Upper lobe of left lung (tissue), 6 donors: ENCODE measurements around the gene RNF41. TPM values are rescaled to one million over a fixed set of nuclear protein-coding genes. Genes with fewer than 3 reads are reported as not detected.

Experiments used
- ATAC-seq, 2 donors: fragments of 200-7000 bp; cut with Tn5 transposase; one replicate each; pipeline ENCODE4 v1.9.1; 2022; ENCODE audit warnings: mild to moderate bottlenecking in 2 of 2, moderate library complexity in 2 of 2; ENCODE audit not compliant: low FRiP score in 2 of 2
- DNase-seq, 2 donors: peaks; one replicate each; pipeline ENCODE4 v3.0.0-alpha.2; 2019 to 2020
- H3K27ac ChIP-seq, 4 donors: fragments of 200-600 bp; sonication (generic); one replicate each; pipeline ENCODE4 v1.5.1; 2016 to 2019
- H3K27me3 ChIP-seq, 4 donors: fragments of 200-600 bp; sonication (generic); one replicate each; pipeline ENCODE4 v1.5.1; 2017 to 2019
- H3K36me3 ChIP-seq, 4 donors: fragments of 200-600 bp; sonication (generic); one replicate each; pipeline ENCODE4 v1.5.1; 2016 to 2019
- H3K4me1 ChIP-seq, 4 donors: fragments of 200-600 bp; sonication (generic); one replicate each; pipeline ENCODE4 v1.5.1; 2018 to 2019
- H3K4me3 ChIP-seq, 4 donors: fragments of 200-600 bp; sonication (generic); one replicate each; pipeline ENCODE4 v1.5.1; 2017 to 2019; ENCODE audit warnings: mild to moderate bottlenecking in 2 of 4, moderate library complexity in 1 of 4
- H3K9me3 ChIP-seq, 4 donors: fragments of 200-600 bp; sonication (generic); one replicate each; pipeline ENCODE4 v1.5.1; 2018 to 2019
- CTCF ChIP-seq, 6 experiments: fragments of 450-650 bp in 4 of 6; fragments of 200-600 bp in 2 of 6; sonication (generic) in 2 of 6; IDR thresholded peaks; one replicate each; pipeline ENCODE4 v1.5.1; 2016 to 2019; ENCODE audit warnings: antibody characterized with exemption in 6 of 6
- EP300 ChIP-seq, 4 donors: sonication (generic); formaldehyde crosslinking; IDR thresholded peaks; one replicate each; pipeline ENCODE4 v1.5.1; 2017; ENCODE audit warnings: antibody characterized with exemption in 4 of 4, control low read depth in 2 of 4
- POLR2A ChIP-seq, 4 donors: fragments of 450-650 bp; IDR thresholded peaks; one replicate each; pipeline ENCODE4 v1.5.1; 2016 to 2017; ENCODE audit warnings: antibody characterized with exemption in 4 of 4, mild to moderate bottlenecking in 2 of 4
- POLR2AphosphoS5 ChIP-seq, 2 donors: sonication (generic); formaldehyde crosslinking; IDR thresholded peaks; one replicate each; pipeline ENCODE4 v1.5.1; 2017; ENCODE audit warnings: antibody characterized with exemption in 2 of 2
- WGBS, 2 donors: methylation state at CpG; one replicate each; pipeline ENCODE4 v1.1.5; 2017 to 2018; 5-methylcytosine and 5-hydroxymethylcytosine counted together
- total RNA-seq, 6 donors: library from RNA; depleted of rRNA in 4 of 6; stranded (reverse); fragments of >200 nt in 4 of 6; gene quantifications; one replicate each; pipeline versions ENCODE4 v1.1.0 to v1.2.1, GENCODE V29; 2016 to 2021
- donor health status: DM: no; HTN: no; CAD: no; lungs with moderate emphysema.
- donor health status: DM: no; HTN: yes; CAD: no; lungs with severe emphysema.

The RNF41 gene
- total RNA-seq, 6 donors from 2014 or later, result 38.8 to 94.3 (median 62.1) TPM

GRCh38 chr12:56155256-56155845 is 66.4 kb downstream of the RNF41 start:
- no peak for ATAC-seq
- TF ChIP-seq POLR2A (IDR thresholded peaks at IDR 0.05), result no peak
- Histone ChIP-seq H3K36me3 (peaks cover 5 to 12% (median 8%) of the 10 kb centered on the region in 4 donors), H3K27ac (no peak overlapping the region), H3K27me3 (no peaks in the 10 kb centered on the region), H3K9me3 (no peaks in the 10 kb centered on the region), H3K4me1 (peaks cover 38 to 55% (median 40%) of the 10 kb centered on the region in 4 donors), H3K4me3 (no peak overlapping the region)
- WGBS, 2 donors, result 95 to 96% methylated on average over 11 of the region's 11 CpGs
- DNase-seq, result no peak

GRCh38 chr12:56154818-56155217 is 66.9 kb downstream of the RNF41 start:
- Histone ChIP-seq H3K9me3 (no peaks in the 10 kb centered on the region), H3K4me3 (no peak overlapping the region), H3K27ac (no peak overlapping the region), H3K27me3 (no peaks in the 10 kb centered on the region), H3K36me3 (peaks cover 0 to 6% (median 3%) of the 10 kb centered on the region in 4 donors), H3K4me1 (peaks cover 32 to 50% (median 35%) of the 10 kb centered on the region in 4 donors)
- WGBS, 2 donors, result 93 to 94% methylated on average over 5 of the region's 5 CpGs
- TF ChIP-seq POLR2A (IDR thresholded peaks at IDR 0.05) (no peak), CTCF (IDR thresholded peaks at IDR 0.05) (no peak)
- ATAC-seq, result no peak
- no peak for DNase-seq

- no peak for DNase-seq
Measured at GRCh38 chr12:56154246-56154771, 67.4 kb downstream of the RNF41 start.

GRCh38 chr12:56153678-56154065 is 68.0 kb downstream of the RNF41 start:
- H3K4me1 ChIP-seq, result peaks cover 27 to 42% (median 29%) of the 10 kb centered on the region in 4 donors
- H3K36me3 ChIP-seq, result no peaks in the 10 kb centered on the region
- 83 to 88% methylated on average over 4 to 5 of the region's 5 CpGs for WGBS, 2 donors
- no peaks in the 10 kb centered on the region for H3K27me3 ChIP-seq
- no peak overlapping the region for H3K4me3 ChIP-seq
- DNase-seq (no peak), ATAC-seq (no peak)
- H3K27ac ChIP-seq, result no peak overlapping the region
- TF ChIP-seq POLR2A (IDR thresholded peaks at IDR 0.05) (no peak), CTCF (IDR thresholded peaks at IDR 0.05) (no peak), EP300 (IDR thresholded peaks at IDR 0.05) (no peak), POLR2AphosphoS5 (IDR thresholded peaks at IDR 0.05) (no peak)
- no peaks in the 10 kb centered on the region for H3K9me3 ChIP-seq

More at GRCh38 chr12:56154246-56154771, 67.4 kb downstream of the RNF41 start:
- peaks cover 0 to 1% (median 0%) of the 10 kb centered on the region in 4 donors for H3K36me3 ChIP-seq
- peaks cover 27 to 45% (median 30%) of the 10 kb centered on the region in 4 donors for H3K4me1 ChIP-seq
- no peaks in the 10 kb centered on the region for H3K27me3 ChIP-seq
- ATAC-seq, result no peak
- H3K9me3 ChIP-seq, result no peaks in the 10 kb centered on the region
- 100% methylated on average over 1 of the region's 1 CpG for WGBS, 2 donors
- H3K4me3 ChIP-seq, result no peak overlapping the region
- H3K27ac ChIP-seq, result no peak overlapping the region
- TF ChIP-seq CTCF (IDR thresholded peaks at IDR 0.05), result no peak
- no peak for TF ChIP-seq POLR2AphosphoS5 (IDR thresholded peaks at IDR 0.05)
- no peak for TF ChIP-seq EP300 (IDR thresholded peaks at IDR 0.05)
- TF ChIP-seq POLR2A (IDR thresholded peaks at IDR 0.05), result no peak

GRCh38 chr12:56152756-56153677 is 68.7 kb downstream of the RNF41 start:
- Histone ChIP-seq H3K9me3 (no peaks in the 10 kb centered on the region), H3K4me3 (peak overlapping the region; percentile 54 to 66 (median 60)), H3K4me1 (peaks cover 27 to 42% (median 29%) of the 10 kb centered on the region in 4 donors), H3K36me3 (no peaks in the 10 kb centered on the region), H3K27me3 (no peaks in the 10 kb centered on the region), H3K27ac (peak overlapping the region; percentile 89 to 95 (median 94))
- 2 to 11% methylated on average over 6 to 8 of the region's 8 CpGs for whole genome bisulfite sequencing, 2 donors
- DNase-seq, result no peak
- TF ChIP-seq POLR2AphosphoS5 (IDR thresholded peaks at IDR 0.05) (no peak), POLR2A (IDR thresholded peaks at IDR 0.05) (no peak), CTCF (IDR thresholded peaks at IDR 0.05) (no peak), EP300 (IDR thresholded peaks at IDR 0.05) (no peak)
- no peak for ATAC-seq
